ENCODE measurements around the gene AFAP1L1.

The AFAP1L1 gene

DNA sequence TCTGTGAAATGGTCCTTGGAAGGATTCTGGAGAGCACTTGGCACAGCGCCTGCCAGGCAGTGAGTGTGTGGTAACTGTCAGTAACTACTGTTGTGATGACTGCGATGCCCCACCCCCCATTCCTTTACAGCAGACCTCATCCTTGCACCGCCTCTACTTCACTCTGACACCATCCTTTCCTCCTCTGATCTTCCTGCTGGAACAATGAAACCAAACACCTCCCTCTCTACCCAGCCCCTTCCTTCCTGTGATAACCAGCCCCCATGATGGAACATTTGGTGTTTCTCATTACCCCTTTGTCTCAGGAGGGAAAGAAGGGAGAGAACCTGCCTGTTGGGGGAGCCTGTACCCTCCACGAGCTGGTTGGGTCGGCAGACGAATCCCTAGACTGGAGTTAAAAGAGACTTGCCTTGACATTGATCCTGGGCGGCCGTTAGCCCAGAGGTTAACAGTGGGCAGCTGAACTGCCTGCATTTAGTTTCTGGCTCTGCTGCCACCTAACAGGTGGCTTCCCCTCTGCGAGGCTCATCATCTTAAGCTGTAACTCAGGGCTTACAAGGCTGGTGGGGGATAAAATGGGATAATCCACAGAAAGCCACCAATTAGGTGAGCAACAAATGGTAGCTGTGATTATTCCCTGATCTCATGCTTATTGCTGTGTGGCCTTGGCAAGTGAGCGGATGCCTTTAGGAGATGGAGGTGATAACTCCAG, 39.4 kb downstream of the AFAP1L1 start:
- no peak for DNase-seq (ENCODE audit: low read depth in 2 of 3, low spot score in 1 of 3)

DNA sequence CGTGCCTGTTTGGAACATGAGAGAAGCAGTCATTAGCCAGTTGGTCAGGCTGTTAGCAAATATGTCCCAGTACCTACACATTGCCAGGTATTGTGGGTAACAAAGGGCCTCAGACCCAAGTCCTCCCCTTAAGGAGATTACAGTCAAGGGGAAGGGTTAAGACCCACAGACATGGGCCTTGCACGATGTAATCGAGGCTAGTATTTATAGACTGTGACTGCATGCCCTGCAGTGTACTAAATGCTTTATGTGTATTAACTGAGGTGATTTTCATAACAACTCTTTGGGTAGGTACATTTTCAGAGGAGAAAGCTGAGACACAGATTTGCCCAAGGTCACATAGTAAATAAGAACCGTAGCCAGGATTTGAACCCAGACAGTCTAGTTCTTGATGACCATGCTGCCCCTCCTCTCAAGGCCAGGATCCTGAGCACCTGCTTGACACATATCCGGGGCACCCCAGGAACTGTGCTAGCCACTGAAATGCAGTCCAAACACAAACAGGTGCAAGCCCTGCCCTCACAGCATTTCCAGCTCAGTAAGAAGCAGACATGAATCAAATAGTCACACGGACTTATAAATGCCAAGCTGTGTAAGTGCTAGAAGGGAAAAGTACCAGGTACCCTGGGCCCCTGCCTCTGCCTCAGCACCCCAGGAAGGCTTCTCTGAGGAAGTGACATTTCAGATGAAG, 41.6 kb downstream of the AFAP1L1 start:
- no peak for DNase-seq (ENCODE audit: low read depth in 2 of 3, low spot score in 1 of 3)

DNA sequence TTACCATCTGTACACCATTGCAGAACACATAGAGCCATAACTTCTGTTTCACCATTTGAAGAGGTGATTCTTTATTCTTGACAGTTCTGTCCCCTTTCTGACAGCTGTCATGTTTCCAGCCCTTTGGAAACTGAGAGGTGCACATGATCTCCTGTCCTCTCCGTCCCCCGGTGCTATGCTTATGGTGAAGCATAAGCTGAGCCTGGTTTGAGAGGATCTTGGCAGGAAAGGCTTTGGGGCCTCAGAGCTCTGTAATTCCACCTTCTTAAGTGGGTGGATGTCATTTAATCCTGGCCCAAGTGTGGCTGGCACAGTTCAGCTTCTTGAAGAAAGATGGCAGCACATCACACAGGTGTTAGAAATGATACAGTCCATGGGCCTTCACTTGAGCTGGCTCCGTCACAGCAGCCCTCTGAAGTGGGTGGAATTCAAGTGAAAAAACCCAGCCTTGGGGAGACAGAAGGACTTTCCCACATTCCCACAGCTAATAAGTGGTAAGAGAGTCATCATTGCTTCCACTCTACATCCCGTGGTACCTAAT, 43.0 kb downstream of the AFAP1L1 start:
- no peak for DNase-seq (ENCODE audit: low read depth in 2 of 3, low spot score in 1 of 3)

DNA sequence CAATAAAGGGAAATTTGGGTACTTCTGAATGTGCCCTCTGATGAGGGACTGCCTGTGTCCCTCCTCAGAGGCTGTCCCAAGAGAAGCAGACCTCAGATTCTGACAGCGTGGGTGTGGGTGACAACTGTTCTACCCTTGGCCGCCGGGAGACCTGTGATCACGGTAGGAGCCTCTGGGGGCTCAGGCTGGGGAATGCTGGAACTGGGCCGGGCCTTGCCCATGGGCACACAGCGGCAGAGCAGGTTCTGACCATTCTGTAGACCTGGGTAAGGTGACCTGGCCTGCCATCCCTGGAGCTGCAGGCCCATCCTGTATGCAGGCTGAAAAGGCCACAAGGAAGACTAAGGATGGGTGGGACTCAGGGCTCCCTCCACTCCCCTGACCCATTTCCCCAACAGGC, 44.1 kb downstream of the AFAP1L1 start:
- no peak for DNase-seq (ENCODE audit: low read depth in 2 of 3, low spot score in 1 of 3)

DNA sequence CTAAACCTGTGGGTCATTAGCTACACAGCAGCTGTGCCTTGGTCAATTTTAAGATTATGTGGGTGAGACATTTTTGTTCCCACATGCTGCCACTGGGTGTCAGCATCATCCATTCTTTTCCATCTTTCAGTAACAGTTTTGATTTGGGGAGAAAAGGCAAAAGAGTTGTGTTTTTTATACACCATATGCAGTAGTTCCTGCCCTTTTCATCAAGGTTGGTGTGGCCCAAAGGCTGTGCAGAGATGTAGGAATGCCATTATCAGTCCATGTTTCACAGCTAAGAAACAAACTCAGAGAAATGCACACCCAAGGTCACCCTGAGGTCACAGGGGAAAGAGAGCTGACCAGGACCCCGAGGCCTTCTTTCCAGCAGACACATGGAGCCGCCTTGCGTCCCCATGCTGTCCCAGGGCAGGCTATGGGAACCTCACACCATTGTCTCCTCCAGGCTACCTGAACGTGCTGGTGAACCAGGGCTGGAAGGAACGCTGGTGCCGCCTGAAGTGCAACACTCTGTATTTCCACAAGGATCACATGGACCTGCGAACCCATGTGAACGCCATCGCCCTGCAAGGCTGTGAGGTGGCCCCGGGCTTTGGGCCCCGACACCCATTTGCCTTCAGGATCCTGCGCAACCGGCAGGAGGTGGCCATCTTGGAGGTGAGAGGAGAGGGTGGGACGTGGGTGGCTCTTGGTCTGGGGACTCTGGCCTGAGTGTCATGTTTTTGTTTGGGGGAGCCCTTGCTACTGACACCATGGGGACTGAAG, 45.8 kb downstream of the AFAP1L1 start:
- DNase-seq (ENCODE audit: low read depth in 2 of 3, low spot score in 1 of 3): peak in 2 of 3 donors; percentile 4 to 14

DNA sequence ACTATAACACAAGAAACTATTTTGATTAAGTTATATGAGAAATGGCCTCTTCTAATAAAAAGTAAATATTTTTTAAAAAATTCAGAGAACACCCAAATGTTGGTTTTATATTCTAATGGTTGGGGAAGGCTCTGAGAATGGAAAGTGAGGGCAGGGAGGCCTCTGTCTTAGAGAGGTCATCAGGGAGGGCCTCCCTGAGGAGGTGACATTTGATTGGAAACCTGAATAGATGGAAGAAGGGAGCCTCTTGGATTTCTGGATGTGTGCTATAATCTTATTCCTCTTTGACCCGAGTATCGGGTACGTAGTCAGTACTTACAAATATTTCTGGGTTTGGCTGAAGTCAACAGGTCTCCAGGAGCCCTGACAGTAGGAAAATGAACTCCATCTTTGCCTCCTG, 47.5 kb downstream of the AFAP1L1 start:
- no peak for DNase-seq (ENCODE audit: low read depth in 2 of 3, low spot score in 1 of 3)

DNA sequence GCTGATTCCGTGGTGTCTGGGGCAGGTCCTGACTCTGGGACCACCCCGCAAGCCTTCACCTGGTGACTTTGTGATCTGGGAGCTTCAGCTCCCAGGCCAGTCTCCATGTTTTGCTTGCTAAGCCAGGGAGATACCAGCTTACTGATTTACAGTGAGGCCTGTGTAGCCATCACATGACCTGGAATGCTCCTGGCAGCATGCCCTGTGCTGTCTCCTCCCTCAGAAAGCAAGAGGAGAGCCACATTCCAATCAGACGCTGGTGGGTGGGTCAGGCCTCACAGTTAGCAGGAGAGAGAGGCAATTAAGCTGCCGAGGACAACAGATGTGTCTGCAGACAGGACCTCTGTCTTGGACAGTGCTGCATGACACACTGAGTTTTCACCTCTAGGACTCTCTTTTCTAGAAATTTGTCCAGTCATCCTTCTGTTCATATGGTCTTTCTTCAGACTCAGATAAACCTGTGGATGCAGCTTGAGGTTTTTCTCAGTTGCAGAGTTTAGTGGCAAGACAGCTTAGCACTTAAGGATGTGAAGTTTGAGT, 49.2 kb downstream of the AFAP1L1 start:
- DNase-seq (ENCODE audit: low read depth in 2 of 3, low spot score in 1 of 3): no peak

DNA sequence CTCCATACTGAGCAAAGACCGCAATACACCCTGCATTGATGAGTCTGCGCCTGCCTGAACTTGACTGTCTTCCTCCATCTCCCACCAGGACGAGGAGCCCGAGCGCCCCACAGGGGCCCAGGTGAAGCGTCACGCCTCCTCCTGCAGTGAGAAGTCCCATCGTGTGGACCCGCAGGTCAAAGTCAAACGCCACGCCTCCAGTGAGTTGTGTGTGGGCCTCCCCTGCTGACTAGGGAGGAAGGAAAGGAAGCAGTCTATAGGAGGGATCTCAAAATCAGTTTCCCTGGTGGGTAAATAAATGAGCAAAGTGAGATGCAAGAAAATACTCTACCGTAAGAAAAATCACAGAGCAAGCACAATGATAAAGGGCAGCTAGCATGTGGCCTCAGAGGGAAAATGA, 50.9 kb downstream of the AFAP1L1 start:
- no peak for DNase-seq (ENCODE audit: low read depth in 2 of 3, low spot score in 1 of 3)

DNA sequence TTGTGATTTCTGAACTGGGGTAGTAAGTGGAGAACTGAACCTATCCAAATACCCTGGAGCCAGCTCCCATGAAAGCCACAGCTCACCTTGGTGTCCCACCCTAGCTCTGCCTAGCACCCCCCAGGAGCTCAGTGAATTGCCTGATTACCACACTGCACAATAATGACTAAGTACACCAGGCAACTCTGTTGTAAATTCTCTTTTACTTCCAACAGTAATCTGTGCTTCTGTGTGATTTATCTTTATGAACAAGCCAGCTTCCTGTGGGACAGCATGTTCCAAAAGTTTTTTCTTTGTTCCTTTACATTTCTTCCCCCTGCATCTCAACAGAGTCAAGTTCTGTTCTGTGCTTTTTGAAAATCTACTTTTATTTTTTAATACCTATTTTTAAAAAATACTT, 51.6 kb downstream of the AFAP1L1 start:
- no peak for DNase-seq (ENCODE audit: low read depth in 2 of 3, low spot score in 1 of 3)

DNA sequence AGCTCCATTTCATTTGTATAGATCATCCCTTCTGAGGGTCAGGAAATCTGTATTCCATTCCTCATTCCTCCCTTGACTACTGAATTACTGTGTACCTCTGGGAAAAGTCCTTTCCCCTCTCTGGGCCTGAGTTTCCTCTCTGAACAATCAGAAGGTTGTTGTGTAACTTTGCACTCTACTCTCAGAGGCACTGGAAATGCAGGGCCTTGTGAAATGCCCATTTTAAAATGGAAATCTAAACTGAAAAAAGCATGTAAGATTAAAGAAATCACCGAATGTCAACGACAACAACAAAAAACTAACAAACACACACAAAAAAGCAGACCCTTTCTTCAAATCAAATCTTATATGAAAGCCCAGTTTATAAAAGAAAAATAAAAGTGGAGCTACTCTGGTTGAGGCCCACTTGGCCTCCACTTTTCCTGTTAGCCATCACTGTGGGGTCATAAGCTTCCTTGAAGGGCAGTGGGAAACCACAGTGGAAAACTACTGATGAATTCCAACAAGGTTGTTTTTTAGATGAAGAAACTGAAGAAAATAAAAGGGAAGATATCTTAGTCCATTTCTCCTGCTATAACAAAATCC, 52.1 kb downstream of the AFAP1L1 start:
- DNase-seq (ENCODE audit: low read depth in 2 of 3, low spot score in 1 of 3): no peak

DNA sequence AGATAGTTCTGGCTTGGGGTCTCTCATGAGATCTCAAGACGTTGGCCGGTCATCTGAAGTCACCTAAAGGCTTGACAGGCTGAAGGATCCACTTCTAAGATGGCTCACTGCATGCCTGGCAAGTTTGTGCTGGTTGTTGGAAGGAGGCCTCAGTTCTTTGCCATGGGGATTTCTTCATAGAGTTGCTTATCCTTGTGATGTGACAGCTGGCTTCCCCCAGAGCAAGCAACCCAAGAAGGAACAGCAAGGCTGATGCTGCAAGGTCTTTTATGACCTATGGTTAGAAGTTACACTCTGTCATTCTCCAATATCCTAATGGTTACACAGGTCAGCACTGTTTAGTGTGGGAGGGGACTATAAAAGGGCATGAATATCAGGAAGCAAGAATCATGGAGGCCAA, 53.0 kb downstream of the AFAP1L1 start:
- DNase-seq (ENCODE audit: low read depth in 2 of 3, low spot score in 1 of 3): no peak

DNA sequence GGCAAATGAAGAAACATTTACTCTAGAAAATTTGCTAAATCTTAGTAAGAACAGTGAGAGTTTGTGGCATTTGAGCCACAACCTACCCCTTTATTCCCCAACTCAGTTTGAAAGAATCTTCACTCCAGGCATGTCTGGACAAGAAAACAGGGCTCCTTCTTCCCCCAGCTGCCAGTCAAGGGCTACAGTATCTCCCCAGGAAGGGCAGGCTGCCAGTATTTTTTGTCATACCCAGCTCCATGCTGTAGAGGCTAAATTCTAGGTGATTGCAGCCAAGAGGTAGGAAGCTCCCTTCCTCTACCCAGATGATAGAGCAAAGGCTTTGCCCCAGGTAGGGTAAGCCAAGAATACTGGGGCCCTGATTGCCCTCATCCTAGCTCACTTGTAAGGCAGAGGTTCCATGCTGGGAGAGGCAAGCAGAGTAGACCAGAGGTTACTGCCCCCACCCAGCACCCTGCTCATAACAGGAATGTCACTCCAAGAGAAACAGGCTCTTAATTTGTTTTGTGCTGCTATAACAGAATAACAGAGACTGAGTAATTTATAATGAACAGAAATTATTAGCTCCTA, 53.6 kb downstream of the AFAP1L1 start:
- DNase-seq (ENCODE audit: low read depth in 2 of 3, low spot score in 1 of 3): no peak

DNA sequence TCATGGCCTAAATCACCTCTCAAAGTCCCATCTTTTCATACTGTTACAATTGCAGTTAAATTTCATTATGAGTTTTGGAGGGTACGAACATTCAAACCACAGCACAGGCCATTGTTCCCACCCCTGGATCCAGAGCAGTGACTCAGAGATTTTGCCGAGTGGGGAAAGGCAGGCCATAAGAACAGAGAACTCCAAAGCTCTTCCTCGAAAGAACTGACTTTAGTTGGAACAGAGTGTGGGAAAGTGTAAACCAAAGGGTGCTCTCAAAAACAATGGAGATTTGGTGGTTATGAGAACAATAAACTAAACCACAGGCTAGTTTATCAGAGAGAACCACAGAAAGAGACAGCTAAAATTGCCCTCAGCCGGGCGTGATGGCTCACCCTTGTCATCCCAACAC, 54.2 kb downstream of the AFAP1L1 start:
- DNase-seq (ENCODE audit: low read depth in 2 of 3, low spot score in 1 of 3): no peak

DNA sequence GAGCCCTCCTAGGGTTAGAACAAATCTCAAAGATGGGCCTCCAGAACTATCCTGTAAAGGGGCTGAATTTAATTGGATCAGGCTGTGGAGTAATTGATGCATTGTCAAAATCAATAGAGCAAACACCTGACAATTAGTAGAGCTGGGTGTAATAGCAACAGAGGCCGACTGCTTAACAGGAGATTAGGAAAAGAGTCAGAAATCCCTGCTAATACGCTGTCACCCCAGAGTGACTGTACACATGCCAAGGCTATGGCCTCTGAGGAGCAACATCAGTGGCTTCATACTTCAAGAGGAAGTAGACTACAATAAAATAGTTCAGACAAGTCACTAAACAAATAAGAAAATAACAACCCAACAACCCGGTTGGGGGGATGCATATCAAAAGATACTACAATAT, 55.0 kb downstream of the AFAP1L1 start:
- no peak for DNase-seq (ENCODE audit: low read depth in 2 of 3, low spot score in 1 of 3)

DNA sequence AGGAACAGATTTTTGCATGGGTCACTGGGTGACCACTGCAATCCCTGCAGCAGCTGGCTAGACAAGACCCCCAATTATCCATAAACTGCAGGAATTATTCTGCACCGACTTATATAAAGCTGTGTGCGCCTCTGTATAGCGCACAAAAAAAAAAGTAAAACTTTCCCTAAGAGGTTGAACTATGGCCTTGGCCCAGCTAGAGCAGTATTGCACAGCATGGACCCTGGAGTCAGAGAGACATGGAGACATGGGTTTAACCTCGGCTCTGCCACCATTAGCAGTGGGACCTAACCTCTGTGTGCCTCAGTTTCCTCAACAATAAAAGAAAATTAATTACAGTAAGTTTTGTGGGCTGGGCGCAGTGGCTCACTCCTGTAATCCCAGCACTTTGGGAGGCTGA, 56.5 kb downstream of the AFAP1L1 start:
- DNase-seq (ENCODE audit: low read depth in 2 of 3, low spot score in 1 of 3): no peak

DNA sequence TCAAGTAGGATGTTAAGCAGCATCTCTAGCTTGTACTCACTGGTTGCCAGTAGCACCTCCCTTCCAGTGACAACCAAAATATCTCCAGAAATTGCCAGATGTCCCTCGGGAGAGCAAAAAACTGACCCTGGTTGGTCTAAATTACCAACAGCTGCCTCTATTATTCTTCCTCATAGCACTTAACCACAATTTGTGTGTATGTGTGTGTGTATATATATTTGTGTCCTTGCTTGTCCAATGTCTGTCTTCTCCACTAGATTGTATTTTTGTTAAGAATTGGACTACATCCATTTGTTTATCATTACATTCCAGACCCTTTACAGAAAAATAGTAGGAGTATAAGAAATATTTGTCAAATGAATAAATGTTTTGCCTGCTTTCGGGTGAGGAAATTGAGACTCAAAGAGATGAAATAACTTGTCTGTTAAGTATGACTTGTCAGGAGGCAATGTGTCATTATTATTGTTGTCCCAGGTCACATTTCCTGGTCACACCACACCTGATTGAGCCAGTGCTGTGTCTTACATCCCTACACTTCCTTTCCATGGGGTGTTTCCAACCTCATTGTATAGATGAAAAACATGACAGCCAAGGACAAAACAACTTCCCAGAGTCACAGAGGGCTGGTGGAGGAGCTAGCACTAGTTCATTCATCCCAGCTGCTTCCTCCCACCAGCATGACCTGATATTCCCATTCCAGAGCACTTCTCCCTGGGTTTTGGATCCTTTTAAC, 62.2 kb downstream of the AFAP1L1 start:
- DNase-seq (ENCODE audit: low read depth in 2 of 3, low spot score in 1 of 3): no peak

DNA sequence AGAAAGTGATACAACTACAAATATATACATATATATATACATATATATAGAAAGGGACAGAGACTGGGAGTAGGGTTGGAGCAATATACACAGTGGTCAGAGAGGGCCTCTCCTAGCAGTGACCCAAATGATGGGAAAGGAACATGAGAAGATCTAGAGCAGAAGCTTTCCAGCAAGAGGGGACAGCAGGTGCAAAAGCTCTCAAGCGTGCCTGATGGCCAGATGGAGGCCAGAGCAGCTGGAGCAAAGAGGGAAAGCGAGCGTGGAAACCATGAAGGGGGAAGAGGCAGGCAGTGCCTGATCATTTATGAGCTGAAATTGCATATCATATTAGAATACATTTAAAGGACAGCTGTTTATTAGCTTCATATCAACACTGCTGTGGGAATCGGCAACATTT, 66.1 kb downstream of the AFAP1L1 start:
- no peak for DNase-seq (ENCODE audit: low read depth in 2 of 3, low spot score in 1 of 3)

DNA sequence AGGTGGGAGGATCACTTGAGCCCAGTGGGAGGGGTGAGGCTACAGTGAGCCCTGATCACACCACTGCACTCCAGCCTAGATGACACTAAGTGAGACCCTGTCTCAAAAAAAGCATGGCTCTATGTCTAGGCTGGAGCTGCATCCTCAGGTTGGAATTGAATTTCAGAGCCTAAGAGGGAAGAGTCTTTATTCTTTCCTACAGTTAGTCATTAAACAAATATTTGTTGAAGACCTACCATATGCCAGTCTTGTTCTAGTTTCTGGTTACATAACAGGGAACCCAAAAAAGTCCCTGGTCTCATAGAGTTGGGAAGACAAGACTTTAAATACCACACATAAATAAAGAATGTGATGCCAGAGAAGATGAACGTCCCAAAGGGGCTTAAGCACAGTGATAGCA, 66.7 kb downstream of the AFAP1L1 start:
- no peak for DNase-seq (ENCODE audit: low read depth in 2 of 3, low spot score in 1 of 3)

DNA sequence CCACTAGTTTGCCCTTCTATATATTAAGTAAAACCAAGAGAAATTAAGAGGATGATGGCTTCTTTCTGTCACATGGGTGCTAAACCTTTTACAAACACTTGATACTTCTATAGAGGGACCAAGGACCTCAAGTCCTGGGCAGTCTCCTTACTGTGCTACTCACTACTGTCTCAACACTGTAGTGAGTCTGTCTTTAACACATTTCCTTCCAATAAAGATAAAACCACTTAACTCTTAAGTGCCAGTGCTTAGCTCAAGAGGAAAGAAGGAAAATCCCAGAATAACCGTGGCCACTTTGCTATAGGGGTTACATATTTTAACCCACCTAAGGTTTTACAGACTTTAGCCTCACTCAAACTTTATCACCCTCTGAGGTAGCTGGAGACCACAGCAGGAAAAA, 69.3 kb downstream of the AFAP1L1 start:
- DNase-seq (ENCODE audit: low read depth in 2 of 3, low spot score in 1 of 3): no peak

DNA sequence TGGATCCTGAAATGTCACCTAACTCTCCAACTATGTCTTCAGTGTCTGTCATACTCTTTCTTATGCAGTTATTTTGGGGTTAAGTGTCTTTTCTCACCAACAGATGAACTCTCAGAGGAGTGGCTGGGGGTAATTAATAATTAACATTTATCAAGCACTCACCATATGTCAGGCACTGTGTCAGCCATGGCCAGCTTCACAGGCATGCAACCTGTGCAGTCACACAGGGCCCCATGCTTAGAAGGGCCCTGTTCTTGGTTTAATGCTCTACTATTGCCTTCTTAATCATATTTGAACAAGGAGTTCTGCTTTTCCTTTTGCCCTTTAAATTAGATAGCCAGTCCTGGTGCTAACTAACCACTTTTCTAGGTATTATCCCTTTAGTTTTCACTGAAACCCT, 70.2 kb downstream of the AFAP1L1 start:
- DNase-seq (ENCODE audit: low read depth in 2 of 3, low spot score in 1 of 3): no peak

Data from stimulated activated CD4-positive, alpha-beta T cell treated with anti-CD3 and anti-CD28 coated beads, Interleukin-12 subunit alpha, Interleukin-12 subunit beta, amount 100 ng/mL, for 48 hours (primary cell).